NCI-H1417 (cell line): ENCODE results near the gene MRPL24.
"Not testable (repeated sequence)": the region's sequence is repeated elsewhere in the genome, so short reads cannot be mapped to it uniquely, and the experiment has no call there.

ENCODE experiments used
- DNase-seq, 3 experiments: peaks; one replicate each; lab custom pipeline; 2025; lab: John Stamatoyannopoulos, UW

Gene MRPL24

GRCh38 chr1:156740741-156741480, at the start of gene MRPL24:
TSS of gene MRPL24 (minus strand) at chr1:156741088. CDS start at chr1:156738704, 2,384 bp downstream.
- DNase-seq: peak; percentile 97 to 100 (median 100)

GRCh38 chr1:156789621-156790318, 48.9 kb upstream of the MRPL24 start:
- DNase-seq: no peak

- no peak for DNase-seq
These were observed 47.2 kb upstream of the MRPL24 start for GRCh38 chr1:156788136-156788535.

- no peak for DNase-seq
These were observed 45.8 kb upstream of the MRPL24 start for GRCh38 chr1:156786640-156787039.

- no peak for DNase-seq
These were observed 44.6 kb upstream of the MRPL24 start for GRCh38 chr1:156785458-156785857.

GRCh38 chr1:156781585-156782186, 40.8 kb upstream of the MRPL24 start:
- no peak for DNase-seq

- DNase-seq: no peak
These were observed 36.7 kb upstream of the MRPL24 start for GRCh38 chr1:156777573-156777972.

GRCh38 chr1:156776942-156777341, 36.1 kb upstream of the MRPL24 start:
- no peak for DNase-seq

- DNase-seq: no peak
These were observed 34.9 kb upstream of the MRPL24 start for GRCh38 chr1:156775799-156776198.

GRCh38 chr1:156773607-156774006, 32.7 kb upstream of the MRPL24 start:
- DNase-seq: no peak

GRCh38 chr1:156772728-156773497, 32.0 kb upstream of the MRPL24 start:
- no peak for DNase-seq

- no peak for DNase-seq
These were observed 31.3 kb upstream of the MRPL24 start for GRCh38 chr1:156772222-156772621.

- DNase-seq: no peak
These were observed 27.9 kb upstream of the MRPL24 start for GRCh38 chr1:156768610-156769295.

- peak; percentile 64 to 81 (median 79) for DNase-seq
These were observed 27.2 kb upstream of the MRPL24 start for GRCh38 chr1:156767879-156768604.

- peak; percentile 99 to 100 (median 100) for DNase-seq
These were observed 26.4 kb upstream of the MRPL24 start, which contains the start of gene PRCC for GRCh38 chr1:156767101-156767878. TSS of gene PRCC (plus strand) at chr1:156767535. CDS start at chr1:156767772, 237 bp downstream.

GRCh38 chr1:156766298-156767100, 25.6 kb upstream of the MRPL24 start:
- peak; percentile 42 to 69 (median 65) for DNase-seq

- no peak for DNase-seq
These were observed 24.8 kb upstream of the MRPL24 start for GRCh38 chr1:156765666-156766065.

GRCh38 chr1:156765136-156765535, 24.2 kb upstream of the MRPL24 start:
- not testable (repeated sequence) for DNase-seq

GRCh38 chr1:156760796-156761104, 19.9 kb upstream of the MRPL24 start:
- DNase-seq: no peak
